ENCODE data around the gene SCCPDH.

DNA sequence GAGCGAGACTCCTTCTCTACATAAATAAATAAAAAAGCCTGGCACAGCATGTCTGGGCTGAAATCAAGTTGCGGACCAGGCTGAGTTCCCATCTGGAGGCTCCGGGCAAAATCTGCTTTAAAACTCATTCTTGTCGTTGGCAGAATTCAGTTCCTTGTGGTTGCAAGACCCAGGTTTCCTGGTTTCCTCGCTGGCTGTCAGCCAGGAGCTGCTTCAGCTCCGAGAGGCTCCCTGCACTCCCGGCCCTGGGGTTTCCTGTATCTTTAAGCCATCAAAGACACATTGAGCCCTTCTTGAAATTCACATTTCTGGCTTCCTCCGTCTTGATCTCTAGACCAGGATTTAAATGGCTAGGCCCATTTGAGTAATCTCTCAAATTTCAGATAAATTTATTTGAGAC, 20.6 kb upstream of the SCCPDH start:
- TF ChIP-seq, protein P1, sequence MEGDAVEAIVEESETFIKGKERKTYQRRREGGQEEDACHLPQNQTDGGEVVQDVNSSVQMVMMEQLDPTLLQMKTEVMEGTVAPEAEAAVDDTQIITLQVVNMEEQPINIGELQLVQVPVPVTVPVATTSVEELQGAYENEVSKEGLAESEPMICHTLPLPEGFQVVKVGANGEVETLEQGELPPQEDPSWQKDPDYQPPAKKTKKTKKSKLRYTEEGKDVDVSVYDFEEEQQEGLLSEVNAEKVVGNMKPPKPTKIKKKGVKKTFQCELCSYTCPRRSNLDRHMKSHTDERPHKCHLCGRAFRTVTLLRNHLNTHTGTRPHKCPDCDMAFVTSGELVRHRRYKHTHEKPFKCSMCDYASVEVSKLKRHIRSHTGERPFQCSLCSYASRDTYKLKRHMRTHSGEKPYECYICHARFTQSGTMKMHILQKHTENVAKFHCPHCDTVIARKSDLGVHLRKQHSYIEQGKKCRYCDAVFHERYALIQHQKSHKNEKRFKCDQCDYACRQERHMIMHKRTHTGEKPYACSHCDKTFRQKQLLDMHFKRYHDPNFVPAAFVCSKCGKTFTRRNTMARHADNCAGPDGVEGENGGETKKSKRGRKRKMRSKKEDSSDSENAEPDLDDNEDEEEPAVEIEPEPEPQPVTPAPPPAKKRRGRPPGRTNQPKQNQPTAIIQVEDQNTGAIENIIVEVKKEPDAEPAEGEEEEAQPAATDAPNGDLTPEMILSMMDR (IDR thresholded peaks at IDR 0.05) = no peak
- TF ChIP-seq ZNF263 (CRISPR knock-in tag; IDR thresholded peaks at IDR 0.05; ENCODE audit: low read depth) = no peak
- TF ChIP-seq SMAD3 (CRISPR knock-in tag; IDR thresholded peaks at IDR 0.05; ENCODE audit: borderline replicate concordance) = no peak

All from WTC11 (cell line).